Neural progenitor cell (in vitro differentiated cells): ENCODE measurements around the gene MSRB2.

ENCODE experiments used
- EZH2phosphoT487 ChIP-seq: fragments of 200-600 bp; sonication (generic); IDR thresholded peaks from 2 replicates; pipeline ENCODE4 v1.6.1; 2017; ENCODE audit warnings: antibody characterized with exemption
- TF ChIP-seq, protein P1 (sequence below): fragments of 200-600 bp; sonication (generic); IDR thresholded peaks from 2 replicates; pipeline ENCODE4 v1.5.1; 2017; ENCODE audit warnings: antibody characterized with exemption, mild to moderate bottlenecking

- TF ChIP-seq, protein P1, sequence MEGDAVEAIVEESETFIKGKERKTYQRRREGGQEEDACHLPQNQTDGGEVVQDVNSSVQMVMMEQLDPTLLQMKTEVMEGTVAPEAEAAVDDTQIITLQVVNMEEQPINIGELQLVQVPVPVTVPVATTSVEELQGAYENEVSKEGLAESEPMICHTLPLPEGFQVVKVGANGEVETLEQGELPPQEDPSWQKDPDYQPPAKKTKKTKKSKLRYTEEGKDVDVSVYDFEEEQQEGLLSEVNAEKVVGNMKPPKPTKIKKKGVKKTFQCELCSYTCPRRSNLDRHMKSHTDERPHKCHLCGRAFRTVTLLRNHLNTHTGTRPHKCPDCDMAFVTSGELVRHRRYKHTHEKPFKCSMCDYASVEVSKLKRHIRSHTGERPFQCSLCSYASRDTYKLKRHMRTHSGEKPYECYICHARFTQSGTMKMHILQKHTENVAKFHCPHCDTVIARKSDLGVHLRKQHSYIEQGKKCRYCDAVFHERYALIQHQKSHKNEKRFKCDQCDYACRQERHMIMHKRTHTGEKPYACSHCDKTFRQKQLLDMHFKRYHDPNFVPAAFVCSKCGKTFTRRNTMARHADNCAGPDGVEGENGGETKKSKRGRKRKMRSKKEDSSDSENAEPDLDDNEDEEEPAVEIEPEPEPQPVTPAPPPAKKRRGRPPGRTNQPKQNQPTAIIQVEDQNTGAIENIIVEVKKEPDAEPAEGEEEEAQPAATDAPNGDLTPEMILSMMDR, result no peak
- TF ChIP-seq EZH2phosphoT487, result no peak
These were observed 15.7 kb upstream of the MSRB2 start for GRCh38 chr10:23079700-23080099.
